ENCODE data around the gene MYOG.

DNA sequence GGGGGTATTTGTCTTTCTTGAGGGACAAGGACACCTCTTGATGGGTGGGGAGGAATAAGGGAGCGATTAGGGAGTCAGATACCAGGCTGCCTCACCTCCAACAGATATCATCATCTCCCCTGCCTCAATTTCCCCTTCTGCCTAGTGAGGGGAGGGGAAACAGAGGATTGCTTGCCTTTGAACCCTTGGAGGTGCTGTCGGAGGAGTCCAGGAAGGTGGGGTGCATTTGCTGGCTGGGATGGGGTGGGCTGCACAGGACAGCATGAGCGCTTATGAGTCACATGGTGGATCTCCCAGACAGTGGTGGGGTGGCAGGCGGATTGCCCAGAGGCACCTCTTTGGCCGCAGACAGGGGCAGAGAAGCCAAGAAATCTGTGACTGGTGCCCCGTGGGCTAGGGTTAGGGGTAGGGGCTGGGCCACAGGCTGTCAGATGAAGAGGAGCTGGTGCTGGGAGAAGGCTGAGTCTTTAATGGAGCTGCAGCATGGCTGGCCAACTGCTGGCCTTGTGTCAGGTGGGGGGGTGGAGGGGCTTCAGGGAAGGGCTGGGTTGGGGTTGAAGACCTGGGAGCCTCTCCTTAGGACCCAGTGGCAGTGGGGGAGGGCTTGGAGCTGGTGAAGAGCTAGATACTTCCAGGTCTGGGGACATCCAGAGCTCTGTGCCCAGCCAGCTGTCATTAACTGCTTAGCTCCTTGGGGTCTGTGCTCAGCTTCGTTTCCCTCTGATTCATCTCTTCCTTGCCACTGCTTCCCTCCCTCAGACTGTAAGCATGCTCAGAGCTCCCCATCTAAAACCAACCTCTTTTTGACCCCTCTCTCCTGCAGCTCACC lies 34.7 kb upstream of the MYOG start:
- no peak for TF ChIP-seq POLR2A (IDR thresholded peaks at IDR 0.05)
- TF ChIP-seq, protein P1, sequence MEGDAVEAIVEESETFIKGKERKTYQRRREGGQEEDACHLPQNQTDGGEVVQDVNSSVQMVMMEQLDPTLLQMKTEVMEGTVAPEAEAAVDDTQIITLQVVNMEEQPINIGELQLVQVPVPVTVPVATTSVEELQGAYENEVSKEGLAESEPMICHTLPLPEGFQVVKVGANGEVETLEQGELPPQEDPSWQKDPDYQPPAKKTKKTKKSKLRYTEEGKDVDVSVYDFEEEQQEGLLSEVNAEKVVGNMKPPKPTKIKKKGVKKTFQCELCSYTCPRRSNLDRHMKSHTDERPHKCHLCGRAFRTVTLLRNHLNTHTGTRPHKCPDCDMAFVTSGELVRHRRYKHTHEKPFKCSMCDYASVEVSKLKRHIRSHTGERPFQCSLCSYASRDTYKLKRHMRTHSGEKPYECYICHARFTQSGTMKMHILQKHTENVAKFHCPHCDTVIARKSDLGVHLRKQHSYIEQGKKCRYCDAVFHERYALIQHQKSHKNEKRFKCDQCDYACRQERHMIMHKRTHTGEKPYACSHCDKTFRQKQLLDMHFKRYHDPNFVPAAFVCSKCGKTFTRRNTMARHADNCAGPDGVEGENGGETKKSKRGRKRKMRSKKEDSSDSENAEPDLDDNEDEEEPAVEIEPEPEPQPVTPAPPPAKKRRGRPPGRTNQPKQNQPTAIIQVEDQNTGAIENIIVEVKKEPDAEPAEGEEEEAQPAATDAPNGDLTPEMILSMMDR (IDR thresholded peaks at IDR 0.05) = no peak

Data from heart left ventricle (tissue), 13 donors.